Measurements from ENCODE around the gene GLI2.

DNA sequence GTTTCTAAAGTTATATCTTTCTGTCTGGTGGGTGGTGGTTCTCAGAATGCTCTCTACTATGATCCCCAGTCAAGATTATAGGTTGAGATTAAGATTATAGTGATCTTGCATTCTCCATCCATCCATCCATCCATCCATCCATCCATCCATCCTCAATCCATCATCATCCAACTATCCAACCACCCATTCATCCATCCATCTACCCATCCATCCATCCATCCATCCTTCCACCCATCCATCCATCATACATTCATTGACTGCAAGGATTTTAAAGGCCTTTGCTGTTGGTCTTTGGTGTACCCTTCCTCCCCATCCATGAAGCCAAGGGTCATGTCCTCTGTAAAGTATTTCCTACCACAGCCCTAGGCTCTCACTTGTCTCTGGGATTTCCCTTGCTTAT is 13.1 kb downstream of the GLI2 start:
- TF ChIP-seq, protein P1, sequence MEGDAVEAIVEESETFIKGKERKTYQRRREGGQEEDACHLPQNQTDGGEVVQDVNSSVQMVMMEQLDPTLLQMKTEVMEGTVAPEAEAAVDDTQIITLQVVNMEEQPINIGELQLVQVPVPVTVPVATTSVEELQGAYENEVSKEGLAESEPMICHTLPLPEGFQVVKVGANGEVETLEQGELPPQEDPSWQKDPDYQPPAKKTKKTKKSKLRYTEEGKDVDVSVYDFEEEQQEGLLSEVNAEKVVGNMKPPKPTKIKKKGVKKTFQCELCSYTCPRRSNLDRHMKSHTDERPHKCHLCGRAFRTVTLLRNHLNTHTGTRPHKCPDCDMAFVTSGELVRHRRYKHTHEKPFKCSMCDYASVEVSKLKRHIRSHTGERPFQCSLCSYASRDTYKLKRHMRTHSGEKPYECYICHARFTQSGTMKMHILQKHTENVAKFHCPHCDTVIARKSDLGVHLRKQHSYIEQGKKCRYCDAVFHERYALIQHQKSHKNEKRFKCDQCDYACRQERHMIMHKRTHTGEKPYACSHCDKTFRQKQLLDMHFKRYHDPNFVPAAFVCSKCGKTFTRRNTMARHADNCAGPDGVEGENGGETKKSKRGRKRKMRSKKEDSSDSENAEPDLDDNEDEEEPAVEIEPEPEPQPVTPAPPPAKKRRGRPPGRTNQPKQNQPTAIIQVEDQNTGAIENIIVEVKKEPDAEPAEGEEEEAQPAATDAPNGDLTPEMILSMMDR (IDR thresholded peaks at IDR 0.05), result no peak
- TF ChIP-seq POLR2A (IDR thresholded peaks at IDR 0.05), result no peak

Measured in ovary (tissue), 3 donors.